ENCODE data around the gene CBFA2T2. TPM values are rescaled to one million over a fixed set of nuclear protein-coding genes. Genes with fewer than 3 reads are reported as not detected.
"Not testable (repeated sequence)": the region's sequence is repeated elsewhere in the genome, so short reads cannot be mapped to it uniquely, and the experiment has no call there.

CBFA2T2 gene
- total RNA-seq, 1 experiment from 2014 or later: 2.9 TPM

DNA sequence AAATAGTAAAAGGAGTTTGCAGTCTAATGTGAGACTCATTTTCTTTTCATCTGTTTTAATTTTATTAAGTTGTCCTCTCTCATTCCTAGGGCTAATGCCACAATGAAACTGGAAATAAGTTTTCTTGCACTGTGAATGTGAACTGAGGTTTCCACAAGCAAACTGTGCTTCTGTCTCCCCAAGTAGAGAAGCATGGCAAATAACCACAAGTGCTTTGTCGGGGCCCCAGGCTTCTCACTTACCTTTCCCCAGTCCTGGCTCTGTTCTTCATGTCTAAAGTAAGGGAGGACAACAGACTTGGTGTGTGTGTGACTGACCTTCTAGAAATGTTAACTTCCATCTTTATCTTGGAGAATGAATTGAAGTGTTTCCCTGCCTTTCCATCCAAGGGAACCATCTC lies 80.8 kb downstream of the CBFA2T2 start:
- no peak for DNase-seq (ENCODE audit: low read depth)

DNA sequence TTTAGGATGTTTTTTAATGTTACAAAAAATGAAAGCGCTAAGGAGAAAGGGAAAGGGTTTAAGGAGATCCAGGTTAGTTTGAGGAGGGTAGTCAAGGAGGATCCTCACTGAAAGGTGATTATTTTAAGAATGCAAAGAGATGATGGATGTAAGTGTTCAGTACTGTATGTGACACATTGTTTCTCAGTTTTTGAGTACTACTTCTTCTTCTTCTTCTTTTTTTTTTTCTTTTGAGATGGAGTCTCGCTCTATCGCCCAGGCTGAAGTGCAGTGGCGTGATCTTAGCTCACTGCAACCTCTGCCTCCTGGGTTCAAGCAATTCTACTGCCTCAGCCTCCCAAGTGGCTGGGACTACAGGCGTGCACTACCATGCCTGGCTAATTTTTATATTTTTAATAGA lies 83.4 kb downstream of the CBFA2T2 start:
- not testable (repeated sequence) for DNase-seq (ENCODE audit: low read depth)

DNA sequence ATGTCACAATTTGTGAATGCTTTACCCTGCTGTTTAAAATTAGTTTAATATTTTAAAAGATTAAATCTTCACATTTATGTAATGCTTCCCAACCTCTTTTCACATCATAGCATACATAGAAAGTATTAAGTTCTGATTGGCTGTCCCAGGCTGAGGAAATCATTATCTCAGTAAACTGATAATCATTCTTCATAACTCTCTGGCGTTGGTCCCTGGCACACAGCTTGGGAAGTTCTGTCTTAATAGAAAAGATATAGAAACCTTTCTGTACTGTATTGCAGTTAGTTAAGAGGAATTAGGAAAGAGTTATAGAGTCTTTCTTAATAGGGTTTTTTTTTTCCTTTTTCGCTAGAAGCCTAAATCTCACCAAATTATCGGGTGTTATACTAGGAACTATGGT lies 85.4 kb downstream of the CBFA2T2 start:
- DNase-seq (ENCODE audit: low read depth): no peak

DNA sequence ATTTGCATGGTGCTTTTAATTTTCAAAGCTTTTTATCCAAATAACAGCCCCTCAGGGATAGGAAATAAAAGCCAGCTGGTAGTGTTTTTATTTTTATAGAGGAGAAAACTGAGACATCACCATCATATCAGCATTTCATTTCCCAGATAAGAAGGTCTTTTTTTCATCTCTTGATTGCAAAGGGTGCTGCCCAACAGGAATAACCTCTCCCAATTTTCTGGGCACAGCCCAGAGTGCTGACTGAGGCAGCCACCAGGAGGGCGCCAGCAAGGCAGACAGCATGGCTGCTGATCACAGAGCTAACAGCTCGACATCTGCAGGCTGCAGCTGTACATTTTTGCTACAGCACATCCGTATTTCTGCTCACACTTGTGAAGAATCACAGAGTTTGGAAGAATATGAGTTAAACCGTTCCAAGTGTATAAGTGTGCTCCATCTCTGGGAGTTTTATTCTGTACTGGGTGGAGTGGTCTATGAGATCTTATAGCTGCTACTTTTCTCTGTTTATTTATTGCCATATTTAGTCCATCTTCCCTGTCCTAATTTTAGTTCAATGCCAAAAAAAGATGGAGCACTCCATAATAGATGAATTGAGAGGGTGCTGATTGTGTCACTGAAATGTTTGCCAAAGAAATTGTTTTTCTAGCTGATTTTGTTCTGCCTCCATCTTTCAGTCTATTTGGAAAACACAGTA lies 86.7 kb downstream of the CBFA2T2 start:
- no peak for DNase-seq (ENCODE audit: low read depth)

DNA sequence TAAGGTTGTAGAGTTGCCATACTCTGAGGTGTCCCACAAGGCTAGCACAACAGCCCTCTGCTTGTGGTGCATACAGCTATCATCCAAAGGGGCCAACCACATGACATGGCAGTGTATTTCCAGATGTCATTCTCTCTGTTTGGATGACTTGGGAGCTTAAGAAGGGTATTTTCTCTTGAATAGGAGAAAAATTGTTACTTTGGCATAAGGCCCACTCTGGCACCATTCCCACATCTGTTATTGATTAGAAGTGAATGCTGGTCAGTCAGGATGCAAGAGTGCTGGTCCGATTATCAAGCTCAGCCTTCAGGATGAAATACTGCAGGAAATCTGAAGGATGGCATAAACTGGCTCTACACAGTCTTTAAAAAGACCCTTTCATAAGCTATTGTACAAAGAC lies 88.6 kb downstream of the CBFA2T2 start:
- DNase-seq (ENCODE audit: low read depth): no peak

DNA sequence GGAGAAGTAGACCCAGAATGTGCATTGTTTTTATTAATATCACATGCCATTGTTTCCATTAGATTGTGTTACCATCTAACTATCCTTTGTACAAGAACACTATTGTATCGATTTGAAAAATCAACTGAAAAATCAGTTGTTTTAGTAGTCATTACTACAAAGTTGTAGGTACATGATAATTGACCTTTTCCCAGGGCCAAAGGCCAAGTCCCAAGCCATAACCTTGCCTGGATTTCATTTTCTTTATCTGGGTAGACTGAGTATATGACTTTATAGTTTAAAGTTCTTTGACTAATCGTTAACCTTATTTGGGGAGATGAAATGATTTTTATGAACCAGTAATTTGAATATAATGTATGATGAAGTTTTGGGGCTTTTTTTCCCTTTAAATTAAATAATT lies 93.2 kb downstream of the CBFA2T2 start:
- DNase-seq (ENCODE audit: low read depth): no peak

DNA sequence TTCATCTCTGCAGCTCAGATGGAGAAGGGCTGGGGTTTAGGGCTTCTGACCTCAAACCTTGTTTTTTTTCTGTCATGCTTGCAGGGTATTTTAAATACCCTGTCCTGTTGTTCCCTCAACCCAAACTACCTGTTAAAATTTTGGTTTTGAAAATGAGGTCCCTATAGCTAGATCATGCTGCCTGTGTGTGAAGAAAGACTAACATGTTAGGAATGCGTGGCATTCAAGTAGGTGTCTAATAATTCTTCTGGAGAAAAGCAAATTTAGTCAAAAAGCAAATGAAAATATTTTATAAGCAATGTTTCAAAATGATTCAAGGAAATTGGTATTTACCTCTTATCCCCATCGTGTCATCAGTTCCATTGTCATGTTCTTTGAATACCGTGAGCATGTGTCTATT lies 95.1 kb downstream of the CBFA2T2 start:
- no peak for DNase-seq (ENCODE audit: low read depth)

DNA sequence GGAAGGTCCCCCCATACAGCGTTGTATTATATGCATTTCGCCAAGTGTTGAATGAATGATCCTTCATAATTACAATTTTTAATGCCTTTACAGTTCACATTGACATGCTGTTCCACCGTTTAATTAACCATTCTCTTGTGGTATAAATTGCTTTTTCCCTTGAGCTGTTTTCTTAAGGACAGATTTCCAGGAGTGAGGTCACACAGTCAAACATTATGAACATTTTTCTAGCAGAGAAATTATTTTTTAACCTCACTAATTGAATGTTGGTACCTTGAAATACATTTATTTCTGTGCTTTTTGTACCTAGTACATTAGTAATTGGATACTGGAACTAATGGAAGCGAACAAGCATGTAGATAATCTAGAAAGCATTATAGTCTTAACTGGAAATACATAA lies 95.5 kb downstream of the CBFA2T2 start:
- no peak for DNase-seq (ENCODE audit: low read depth)

DNA sequence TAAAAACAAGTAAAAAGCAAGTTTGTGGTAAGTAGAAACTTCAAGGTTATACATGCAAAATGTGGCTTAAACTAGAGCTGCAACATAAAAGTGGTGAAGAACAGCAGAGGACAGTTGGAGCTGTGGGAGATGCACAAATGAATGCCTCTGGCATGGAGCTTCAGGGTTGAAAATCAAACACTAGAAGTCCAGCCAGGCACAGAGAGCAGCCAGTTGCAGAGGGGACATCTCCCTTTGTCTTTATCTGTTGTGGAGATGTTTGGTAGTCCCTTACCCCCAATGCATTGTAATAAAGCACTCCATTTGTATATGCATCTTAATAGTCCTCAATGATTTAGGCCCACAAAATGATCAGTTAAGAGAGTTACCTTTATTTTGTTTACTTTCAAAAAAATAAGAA lies 99.2 kb downstream of the CBFA2T2 start:
- no peak for DNase-seq (ENCODE audit: low read depth)

DNA sequence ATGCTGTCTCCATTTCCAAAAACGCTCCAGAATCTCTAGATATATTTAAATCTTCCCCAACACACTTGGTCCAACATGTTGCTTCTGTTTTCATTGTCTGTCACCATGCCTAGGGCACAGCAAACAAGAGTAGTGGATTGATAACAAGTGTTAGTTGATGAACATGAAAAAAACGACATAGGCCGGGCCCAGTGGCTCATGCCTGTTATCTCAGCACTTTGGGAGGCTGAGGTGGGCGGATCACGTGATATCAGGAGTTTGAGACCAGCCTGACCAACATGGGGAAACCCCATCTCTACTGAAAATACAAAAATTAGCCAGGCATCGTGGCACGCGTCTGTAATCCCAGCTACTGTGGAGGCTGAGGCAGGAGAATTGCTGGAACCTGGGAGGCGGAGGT lies 102.0 kb downstream of the CBFA2T2 start:
- not testable (repeated sequence) for DNase-seq (ENCODE audit: low read depth)

DNA sequence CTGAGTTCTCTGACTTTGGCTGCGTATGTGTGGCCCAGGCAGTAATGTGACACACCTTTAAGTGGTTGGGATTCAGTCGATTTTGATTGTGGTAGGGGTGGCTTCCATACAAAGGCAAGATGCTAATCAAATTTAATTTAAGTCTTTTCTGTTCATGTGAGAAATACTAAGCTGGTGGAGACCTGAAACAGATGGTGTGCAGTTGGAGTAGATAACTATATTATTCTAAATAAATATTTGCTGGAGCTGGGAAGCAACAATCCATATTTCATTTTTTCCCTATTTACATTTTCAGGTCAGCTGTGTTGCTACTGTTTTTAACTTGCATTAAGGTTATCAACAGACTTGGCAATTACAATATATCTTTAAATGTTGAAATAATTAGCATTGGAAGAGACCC lies 104.8 kb downstream of the CBFA2T2 start:
- no peak for DNase-seq (ENCODE audit: low read depth)

DNA sequence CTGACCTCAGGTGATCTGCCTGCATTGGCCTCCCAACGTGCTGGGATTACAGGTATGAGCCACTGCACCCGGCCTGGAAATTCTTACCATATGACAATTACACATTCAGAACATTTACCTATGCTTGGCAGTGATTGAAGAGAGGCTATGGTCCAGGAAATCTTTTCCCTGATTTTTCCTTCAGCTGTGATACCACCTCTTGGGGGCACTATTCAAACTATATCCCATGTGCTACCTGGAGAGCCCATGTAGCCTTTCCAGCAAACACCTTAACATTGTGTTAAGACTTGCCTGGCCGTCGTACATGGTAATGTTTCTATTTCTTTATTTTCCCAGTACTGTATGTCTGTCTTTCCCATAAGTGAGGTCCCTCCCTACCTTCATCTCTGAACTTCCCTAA lies 110.5 kb downstream of the CBFA2T2 start:
- DNase-seq (ENCODE audit: low read depth): no peak

DNA sequence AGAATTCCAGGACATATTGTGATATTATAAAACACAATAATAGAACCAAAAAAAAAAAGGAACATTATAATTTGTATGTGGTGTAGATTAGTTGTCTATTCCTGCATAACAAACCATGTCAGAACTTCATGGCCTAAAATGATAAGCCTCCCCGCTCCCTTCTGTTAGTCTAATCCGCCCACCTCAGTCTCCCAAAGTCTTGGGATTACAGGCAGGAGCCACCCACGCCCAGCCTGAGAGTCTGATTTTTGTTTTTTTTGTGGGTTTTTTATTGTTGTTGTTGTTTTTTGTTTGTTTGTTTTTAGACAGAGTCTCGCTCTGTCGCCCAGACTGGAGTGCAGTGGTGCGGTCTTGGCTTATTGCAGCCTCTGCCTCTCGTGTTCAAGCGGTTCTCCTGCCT lies 111.1 kb downstream of the CBFA2T2 start:
- no peak for DNase-seq (ENCODE audit: low read depth)

DNA sequence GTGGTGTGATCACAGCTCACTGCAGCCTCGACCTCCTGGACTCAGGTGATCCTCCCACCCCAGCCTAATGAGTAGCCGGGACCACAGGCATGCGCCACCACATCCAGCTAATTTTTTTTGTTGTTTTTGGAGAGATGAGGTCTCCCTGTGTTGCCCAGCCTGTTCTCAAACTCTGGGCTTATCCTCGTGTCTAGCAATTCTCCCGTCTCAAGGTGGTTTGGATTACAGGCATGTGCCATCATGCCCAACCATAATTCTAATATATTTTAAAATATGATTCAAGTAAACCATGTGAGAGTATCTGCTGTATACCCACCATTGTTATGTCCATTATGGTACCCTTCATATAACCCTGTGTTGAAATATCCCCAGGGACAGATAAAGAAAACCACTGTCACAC lies 112.0 kb downstream of the CBFA2T2 start:
- no peak for DNase-seq (ENCODE audit: low read depth)

DNA sequence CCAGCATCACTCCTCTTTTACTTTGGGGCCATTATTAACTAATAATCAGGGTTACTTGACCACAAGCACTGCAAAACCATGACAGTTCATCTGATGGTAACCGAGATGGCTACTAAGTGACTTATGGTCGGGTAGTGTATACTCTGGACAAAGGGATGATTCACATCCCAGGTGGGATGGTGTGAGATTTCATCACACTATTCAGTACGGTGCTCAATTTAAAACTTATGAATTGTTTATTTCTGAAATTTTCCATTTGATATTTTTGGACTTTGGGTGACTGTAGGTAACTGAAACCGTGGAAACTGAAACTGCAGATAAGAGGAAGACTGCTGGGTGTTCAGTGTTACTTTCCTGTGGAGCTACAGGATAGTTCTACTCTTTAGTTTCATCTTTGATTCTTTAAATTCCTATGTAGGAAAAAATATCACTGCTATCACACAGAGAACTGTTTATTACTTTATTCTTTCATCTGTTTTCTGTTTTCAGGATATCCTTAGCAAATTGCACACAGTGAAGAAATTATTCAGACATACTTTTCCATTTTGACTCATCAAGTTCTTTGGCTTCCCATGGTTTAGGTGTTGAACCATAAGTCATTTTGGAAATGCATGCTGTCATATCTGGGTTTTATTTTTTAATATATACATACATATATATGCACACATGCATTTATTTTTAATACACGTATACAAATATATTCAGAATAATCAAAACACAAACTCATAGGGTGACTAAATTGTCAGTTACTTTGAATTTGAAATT lies 113.1 kb downstream of the CBFA2T2 start:
- peak; percentile 24 for DNase-seq (ENCODE audit: low read depth)

DNA sequence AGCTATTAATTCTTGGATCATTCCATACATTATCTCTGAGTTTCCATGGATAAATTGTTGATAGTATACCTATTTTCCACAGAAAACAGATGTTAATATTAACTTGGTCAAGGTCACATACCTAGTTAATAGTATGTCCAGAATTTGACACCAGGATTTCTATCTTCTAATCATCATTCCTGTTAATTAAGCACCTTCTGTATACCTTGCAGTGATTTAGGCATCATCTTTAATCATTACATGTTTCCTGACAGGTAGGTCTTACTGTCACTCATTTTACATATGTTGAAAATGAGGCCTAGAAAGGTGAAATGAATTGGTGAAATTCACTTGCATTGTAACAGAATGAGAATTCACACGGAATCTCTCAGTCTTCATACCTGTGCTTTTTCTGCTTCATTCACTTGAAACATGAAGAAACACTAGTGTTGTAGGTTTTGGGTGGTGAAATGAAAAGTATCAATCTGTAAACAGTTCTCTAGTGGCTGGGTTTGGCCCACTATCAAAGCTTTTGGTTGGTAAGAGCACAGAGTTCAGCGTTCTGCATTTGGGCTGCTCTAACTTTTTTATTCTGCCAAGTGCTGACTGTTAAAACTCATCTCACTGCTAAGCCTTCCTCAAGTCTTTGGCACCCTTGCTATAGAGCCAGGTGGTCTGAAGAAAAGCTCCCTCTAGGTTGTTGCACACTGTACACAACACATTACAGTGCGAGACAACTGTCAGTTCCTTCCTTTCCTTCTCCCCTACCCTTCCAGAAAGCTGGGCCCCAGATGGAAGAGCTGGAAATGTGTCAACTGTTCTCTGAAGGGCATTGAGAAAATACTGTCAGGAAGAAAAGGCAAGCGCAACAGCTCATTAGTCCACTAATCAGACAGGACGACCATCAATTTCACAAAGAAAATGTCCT lies 114.4 kb downstream of the CBFA2T2 start:
- DNase-seq (ENCODE audit: low read depth): no peak

DNA sequence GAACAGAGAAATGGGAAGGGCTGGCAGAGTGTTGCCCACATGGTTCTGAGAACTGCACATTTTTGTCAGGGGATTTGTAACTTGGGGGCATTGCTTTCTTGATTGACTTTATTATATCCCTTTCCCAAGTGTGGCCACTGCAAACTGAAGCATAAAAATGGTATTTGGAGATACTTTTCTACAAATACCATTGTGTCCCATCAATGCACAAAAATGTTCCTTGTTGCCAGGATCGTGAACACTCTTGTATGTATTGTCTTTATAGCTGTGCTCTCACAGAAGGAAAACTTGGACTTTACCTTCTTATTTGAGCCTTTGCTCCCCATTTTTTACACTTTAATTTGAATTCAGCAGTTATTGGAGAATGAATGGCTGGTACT lies 115.1 kb downstream of the CBFA2T2 start:
- DNase-seq (ENCODE audit: low read depth): no peak

DNA sequence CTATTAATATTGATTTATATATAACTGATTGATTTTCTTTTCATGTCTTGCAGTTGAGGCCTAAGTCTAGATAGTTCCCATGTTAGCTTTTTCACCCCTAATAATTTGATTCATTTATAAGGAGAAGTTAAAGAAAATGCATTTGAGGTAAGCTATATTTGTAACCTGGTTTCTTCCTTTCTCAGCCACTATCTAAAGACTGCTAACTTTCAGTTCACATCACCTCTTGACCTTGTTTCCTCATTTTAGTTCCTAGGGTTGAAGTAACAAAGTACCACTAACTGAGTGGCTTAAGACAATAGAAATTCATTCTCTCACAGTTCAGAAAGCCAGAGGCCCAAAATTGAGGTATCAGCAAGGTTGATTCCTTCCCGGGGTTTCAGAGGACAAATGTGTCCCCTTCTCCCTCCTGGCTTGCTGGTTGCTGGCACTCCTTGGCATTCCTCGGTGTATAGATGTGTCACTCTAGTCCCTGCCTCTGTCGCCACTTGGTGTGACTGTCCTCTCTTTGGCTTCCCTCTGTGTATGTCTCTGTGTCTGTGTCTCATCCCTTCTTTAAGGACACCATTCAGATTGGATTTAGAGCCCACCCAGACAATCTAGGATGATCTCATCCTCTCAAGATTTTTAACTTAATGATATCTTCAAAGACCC lies 116.3 kb downstream of the CBFA2T2 start:
- no peak for DNase-seq (ENCODE audit: low read depth)

DNA sequence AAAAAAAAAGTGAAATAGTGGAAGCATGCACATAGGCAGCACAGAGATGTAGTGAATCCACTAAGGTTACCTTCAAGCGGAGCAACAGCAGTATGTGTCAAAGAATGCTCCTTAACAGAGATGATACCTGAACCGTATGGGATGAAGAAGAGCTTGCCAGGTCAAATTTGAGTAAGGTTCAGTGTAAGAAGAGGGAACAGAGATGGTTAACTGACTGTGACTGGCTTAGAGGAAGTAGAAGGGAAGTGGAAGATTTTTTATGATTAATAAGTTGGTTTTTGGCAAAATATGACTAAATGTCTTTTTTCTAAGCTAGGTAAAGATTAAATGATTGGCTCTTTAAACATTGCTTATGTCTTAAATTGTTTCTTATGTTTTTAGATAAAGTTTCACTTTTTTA lies 119.6 kb downstream of the CBFA2T2 start:
- no peak for DNase-seq (ENCODE audit: low read depth)

DNA sequence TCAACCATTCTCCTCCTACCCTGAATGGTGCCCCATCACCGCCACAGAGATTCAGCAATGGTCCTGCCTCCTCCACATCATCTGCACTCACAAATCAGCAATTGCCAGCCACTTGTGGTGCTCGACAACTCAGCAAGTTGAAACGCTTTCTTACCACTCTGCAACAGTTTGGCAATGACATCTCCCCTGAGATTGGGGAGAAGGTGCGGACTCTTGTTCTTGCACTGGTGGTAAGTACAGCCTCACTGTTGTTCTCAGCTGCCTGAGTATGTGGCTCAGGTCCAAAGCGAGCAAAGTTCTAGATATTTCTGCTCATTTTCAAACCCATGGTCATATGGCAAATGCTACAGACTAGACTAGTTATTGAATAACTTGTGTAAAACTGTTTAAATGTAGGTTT lies 121.2 kb downstream of the CBFA2T2 start:
- no peak for DNase-seq (ENCODE audit: low read depth)

DNA sequence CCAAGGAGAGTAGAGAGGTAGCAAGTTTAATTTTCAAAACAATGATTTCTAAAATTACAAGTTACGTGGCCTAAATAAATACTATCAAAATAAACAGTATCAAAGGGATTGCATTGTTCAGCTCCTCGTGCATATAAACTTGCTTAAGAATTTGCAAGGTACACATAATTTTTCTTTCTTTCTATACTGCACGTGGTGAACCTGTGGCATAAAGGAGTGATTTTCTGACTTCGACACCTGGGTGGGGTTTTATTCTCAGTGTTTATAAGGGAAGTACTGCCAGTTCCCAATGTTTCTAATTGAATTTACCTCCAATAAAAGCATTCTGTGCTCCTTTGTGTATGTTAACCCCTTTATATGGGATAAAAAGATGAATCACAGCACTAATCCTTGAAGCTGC lies 122.1 kb downstream of the CBFA2T2 start:
- no peak for DNase-seq (ENCODE audit: low read depth)

Data from HT1080 (cell line).